ENCODE results near the gene VDR.

DNA sequence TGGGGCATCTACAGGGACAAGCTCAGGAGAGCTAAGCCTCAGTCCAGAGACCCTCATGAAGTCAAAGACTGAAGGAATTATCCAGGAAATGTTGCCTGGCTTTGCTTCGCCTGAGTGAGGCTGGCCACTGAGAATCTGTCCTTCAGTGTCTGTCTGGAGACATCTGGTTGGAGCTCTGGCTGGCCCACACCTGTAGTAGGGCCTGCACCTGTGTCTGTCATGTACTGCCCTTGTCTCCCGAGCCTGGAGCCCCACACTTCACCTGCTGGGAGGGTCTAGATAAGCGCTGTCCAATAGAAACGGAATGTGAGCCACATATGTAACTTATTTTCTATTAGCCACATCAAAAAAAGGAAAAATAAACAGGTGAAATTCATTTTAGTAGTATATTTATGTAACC is 75.2 kb downstream of the VDR start:
- no peak for TF ChIP-seq CTCF (IDR thresholded peaks at IDR 0.05 in 2 of 3, conservative IDR thresholded peaks at IDR 0.05 in 1 of 3; ENCODE audit: borderline replicate concordance in 1 of 3, insufficient read depth in 1 of 3, low read depth in 2 of 3, low read length in 2 of 3)
- TF ChIP-seq EZH2 (IDR thresholded peaks at IDR 0.05) = no peak
- no peak for TF ChIP-seq POLR2AphosphoS5 (IDR thresholded peaks at IDR 0.05; ENCODE audit: low read depth, low read length)
- TF ChIP-seq SRF (IDR thresholded peaks at IDR 0.05; ENCODE audit: low read depth) = no peak
- TF ChIP-seq, protein P1, sequence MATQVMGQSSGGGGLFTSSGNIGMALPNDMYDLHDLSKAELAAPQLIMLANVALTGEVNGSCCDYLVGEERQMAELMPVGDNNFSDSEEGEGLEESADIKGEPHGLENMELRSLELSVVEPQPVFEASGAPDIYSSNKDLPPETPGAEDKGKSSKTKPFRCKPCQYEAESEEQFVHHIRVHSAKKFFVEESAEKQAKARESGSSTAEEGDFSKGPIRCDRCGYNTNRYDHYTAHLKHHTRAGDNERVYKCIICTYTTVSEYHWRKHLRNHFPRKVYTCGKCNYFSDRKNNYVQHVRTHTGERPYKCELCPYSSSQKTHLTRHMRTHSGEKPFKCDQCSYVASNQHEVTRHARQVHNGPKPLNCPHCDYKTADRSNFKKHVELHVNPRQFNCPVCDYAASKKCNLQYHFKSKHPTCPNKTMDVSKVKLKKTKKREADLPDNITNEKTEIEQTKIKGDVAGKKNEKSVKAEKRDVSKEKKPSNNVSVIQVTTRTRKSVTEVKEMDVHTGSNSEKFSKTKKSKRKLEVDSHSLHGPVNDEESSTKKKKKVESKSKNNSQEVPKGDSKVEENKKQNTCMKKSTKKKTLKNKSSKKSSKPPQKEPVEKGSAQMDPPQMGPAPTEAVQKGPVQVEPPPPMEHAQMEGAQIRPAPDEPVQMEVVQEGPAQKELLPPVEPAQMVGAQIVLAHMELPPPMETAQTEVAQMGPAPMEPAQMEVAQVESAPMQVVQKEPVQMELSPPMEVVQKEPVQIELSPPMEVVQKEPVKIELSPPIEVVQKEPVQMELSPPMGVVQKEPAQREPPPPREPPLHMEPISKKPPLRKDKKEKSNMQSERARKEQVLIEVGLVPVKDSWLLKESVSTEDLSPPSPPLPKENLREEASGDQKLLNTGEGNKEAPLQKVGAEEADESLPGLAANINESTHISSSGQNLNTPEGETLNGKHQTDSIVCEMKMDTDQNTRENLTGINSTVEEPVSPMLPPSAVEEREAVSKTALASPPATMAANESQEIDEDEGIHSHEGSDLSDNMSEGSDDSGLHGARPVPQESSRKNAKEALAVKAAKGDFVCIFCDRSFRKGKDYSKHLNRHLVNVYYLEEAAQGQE (IDR thresholded peaks at IDR 0.05; ENCODE audit: low read depth) = no peak
- no peak for TF ChIP-seq POLR2A (IDR thresholded peaks at IDR 0.05; ENCODE audit: borderline replicate concordance, extremely low read depth, insufficient read depth, insufficient read length)
- no peak for TF ChIP-seq ATF3 (IDR thresholded peaks at IDR 0.05)
- TF ChIP-seq JUND (IDR thresholded peaks at IDR 0.05) = no peak
- no peak for TF ChIP-seq ZFX (IDR thresholded peaks at IDR 0.05)

Measured in HCT116 (cell line).